Esophagus muscularis mucosa (tissue), 3 donors: Measurements from ENCODE around the gene CNOT4.

Experiments
- POLR2A ChIP-seq: fragments of 450-650 bp; IDR thresholded peaks from one replicate; pipeline ENCODE4 v1.6.1; 2017; ENCODE audit warnings: antibody characterized with exemption, moderate library complexity, mild to moderate bottlenecking, low read depth
- TF ChIP-seq, protein P1 (sequence below), 3 experiments: fragments of 200-600 bp in 2 of 3; fragments of 450-650 bp in 1 of 3; sonication (generic) in 2 of 3; IDR thresholded peaks; one replicate each; pipeline ENCODE4 v1.5.1; 2017 to 2019; ENCODE audit warnings: antibody characterized with exemption in 3 of 3, mild to moderate bottlenecking in 2 of 3, moderate library complexity in 1 of 3

DNA sequence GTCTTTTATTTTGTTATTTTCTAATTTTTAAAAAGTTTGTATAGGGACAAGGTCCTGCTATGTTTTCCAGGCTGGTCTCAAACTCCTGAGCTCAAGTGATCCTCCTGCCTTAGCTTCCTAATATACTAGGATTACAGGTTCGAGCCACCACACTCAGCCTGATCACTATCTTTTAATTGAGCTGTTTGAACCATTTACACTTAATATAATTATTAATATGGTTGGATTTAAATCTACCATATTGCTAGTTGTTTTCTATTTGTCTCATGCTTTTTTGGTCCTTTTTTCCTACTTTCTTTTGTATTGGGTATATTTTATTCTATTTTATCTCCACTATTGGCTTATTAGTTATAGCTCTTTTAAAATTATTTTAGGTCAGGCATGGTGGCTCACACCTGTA is 13.2 kb upstream of the CNOT4 start:
- TF ChIP-seq, protein P1, sequence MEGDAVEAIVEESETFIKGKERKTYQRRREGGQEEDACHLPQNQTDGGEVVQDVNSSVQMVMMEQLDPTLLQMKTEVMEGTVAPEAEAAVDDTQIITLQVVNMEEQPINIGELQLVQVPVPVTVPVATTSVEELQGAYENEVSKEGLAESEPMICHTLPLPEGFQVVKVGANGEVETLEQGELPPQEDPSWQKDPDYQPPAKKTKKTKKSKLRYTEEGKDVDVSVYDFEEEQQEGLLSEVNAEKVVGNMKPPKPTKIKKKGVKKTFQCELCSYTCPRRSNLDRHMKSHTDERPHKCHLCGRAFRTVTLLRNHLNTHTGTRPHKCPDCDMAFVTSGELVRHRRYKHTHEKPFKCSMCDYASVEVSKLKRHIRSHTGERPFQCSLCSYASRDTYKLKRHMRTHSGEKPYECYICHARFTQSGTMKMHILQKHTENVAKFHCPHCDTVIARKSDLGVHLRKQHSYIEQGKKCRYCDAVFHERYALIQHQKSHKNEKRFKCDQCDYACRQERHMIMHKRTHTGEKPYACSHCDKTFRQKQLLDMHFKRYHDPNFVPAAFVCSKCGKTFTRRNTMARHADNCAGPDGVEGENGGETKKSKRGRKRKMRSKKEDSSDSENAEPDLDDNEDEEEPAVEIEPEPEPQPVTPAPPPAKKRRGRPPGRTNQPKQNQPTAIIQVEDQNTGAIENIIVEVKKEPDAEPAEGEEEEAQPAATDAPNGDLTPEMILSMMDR (IDR thresholded peaks at IDR 0.05), result no peak
- TF ChIP-seq POLR2A, result no peak
